SU-DHL-6 (cell line): Measurements from ENCODE around the gene CIB2.

Source experiments
- H2AFZ ChIP-seq: fragments of 200-600 bp; sonication (generic); 2 replicates; pipeline ENCODE4 v1.6.1; 2014; ENCODE audit warnings: low read depth, mild to moderate bottlenecking, moderate library complexity, mixed read lengths, antibody characterized with exemption, low read length; ENCODE audit not compliant: severe bottlenecking
- H3F3A ChIP-seq: fragments of 200-600 bp; shearing (Covaris generic); 2 replicates; pipeline ENCODE4 v1.6.0; 2016; ENCODE audit warnings: antibody characterized with exemption, mild to moderate bottlenecking; ENCODE audit not compliant: insufficient read depth
- H3K27ac ChIP-seq: fragments of 200-600 bp; sonication (generic); 2 replicates; pipeline ENCODE4 v1.5.1; 2016; ENCODE audit warnings: low read depth, mild to moderate bottlenecking, low read length, moderate library complexity, mixed read lengths
- H3K27me3 ChIP-seq: fragments of 200-600 bp; sonication (generic), shearing (Covaris generic); 2 replicates; pipeline ENCODE4 v1.6.0; 2014; ENCODE audit warnings: mild to moderate bottlenecking, low read length
- H3K36me3 ChIP-seq: fragments of 200-600 bp; sonication (generic); 2 replicates; pipeline ENCODE4 v1.6.1; 2014; ENCODE audit warnings: mild to moderate bottlenecking, low read length, mixed read lengths
- H3K4me2 ChIP-seq: fragments of 300-600, 200-600 bp; shearing (Covaris generic), sonication (generic); 2 replicates; pipeline ENCODE4 v1.6.0; 2014; ENCODE audit warnings: low read length, low read depth, mild to moderate bottlenecking; ENCODE audit not compliant: poor library complexity, severe bottlenecking
- H3K4me3 ChIP-seq: fragments of 200-600 bp; sonication (generic); 2 replicates; pipeline ENCODE4 v1.5.1; 2014; ENCODE audit warnings: antibody characterized with exemption, low read length, mild to moderate bottlenecking, mixed read lengths; ENCODE audit not compliant: insufficient read depth, poor library complexity, severe bottlenecking
- H3K79me2 ChIP-seq: fragments of 200-600 bp; sonication (generic); 2 replicates; pipeline ENCODE4 v1.6.1; 2014; ENCODE audit warnings: mild to moderate bottlenecking, low read length, moderate library complexity; ENCODE audit not compliant: insufficient read depth
- H3K9ac ChIP-seq: fragments of 200-600 bp; sonication (generic); 2 replicates; pipeline ENCODE4 v1.7.0; 2014; ENCODE audit warnings: mild to moderate bottlenecking, low read length
- H3K9me2 ChIP-seq: fragments of 200-600 bp; sonication (generic); replicated peaks from 2 replicates; pipeline ENCODE4 v1.6.1; 2014; ENCODE audit warnings: low read length; ENCODE audit not compliant: insufficient read depth
- H3K9me3 ChIP-seq: fragments of 200-600 bp; sonication (generic); 2 replicates; pipeline ENCODE4 v1.6.1; 2014; ENCODE audit warnings: low read length, mixed read lengths; ENCODE audit not compliant: insufficient read depth
- H4K20me1 ChIP-seq: fragments of 200-600 bp; sonication (generic); 2 replicates; pipeline ENCODE4 v1.6.1; 2014; ENCODE audit warnings: low read depth, mild to moderate bottlenecking, antibody characterized with exemption, low read length, moderate library complexity, mixed read lengths
- CTCF ChIP-seq: fragments of 200-600 bp; sonication (generic); IDR thresholded peaks from one replicate; pipeline ENCODE4 v1.5.1; 2017; ENCODE audit warnings: antibody characterized with exemption, mild to moderate bottlenecking, low read length, moderate library complexity; ENCODE audit not compliant: insufficient read depth, poor library complexity, severe bottlenecking
- EZH2phosphoT487 ChIP-seq: fragments of 200-600 bp; sonication (generic), shearing (Covaris generic); conservative IDR thresholded peaks from 2 replicates; pipeline ENCODE4 v1.6.1; 2018; ENCODE audit warnings: mild to moderate bottlenecking, antibody characterized with exemption, low read length, moderate library complexity, mixed read lengths

The CIB2 gene

GRCh38 chr15:78102211-78102610 lies 29.0 kb downstream of the CIB2 start:
- Histone ChIP-seq H3K27ac (no peak overlapping the region), H3K79me2 (no peaks in the 10 kb centered on the region), H3K4me2 (no peak overlapping the region), H3K27me3 (no peaks in the 10 kb centered on the region), H3F3A (no peaks in the 10 kb centered on the region), H2AFZ (no peak overlapping the region), H3K9ac (no peak overlapping the region), H3K4me3 (no peak overlapping the region), H3K36me3 (no peaks in the 10 kb centered on the region), H3K9me3 (no peaks in the 10 kb centered on the region), H3K9me2 (no peaks in the 10 kb centered on the region), H4K20me1 (no peaks in the 10 kb centered on the region)
- TF ChIP-seq EZH2phosphoT487 (no peak), CTCF (no peak)

- no peak overlapping the region for H2AFZ ChIP-seq
- no peaks in the 10 kb centered on the region for H3K9me2 ChIP-seq
- H3K27ac ChIP-seq: no peak overlapping the region
- TF ChIP-seq CTCF (no peak), EZH2phosphoT487 (no peak)
- no peak overlapping the region for H3K4me2 ChIP-seq
- no peaks in the 10 kb centered on the region for H3F3A ChIP-seq
- H3K9ac ChIP-seq: no peak overlapping the region
- H4K20me1 ChIP-seq: no peaks in the 10 kb centered on the region
- no peaks in the 10 kb centered on the region for H3K36me3 ChIP-seq
- no peaks in the 10 kb centered on the region for H3K27me3 ChIP-seq
- no peaks in the 10 kb centered on the region for H3K9me3 ChIP-seq
- no peaks in the 10 kb centered on the region for H3K79me2 ChIP-seq
- H3K4me3 ChIP-seq: no peak overlapping the region
Observed at GRCh38 chr15:78101423-78102105, 29.7 kb downstream of the CIB2 start.

DNA sequence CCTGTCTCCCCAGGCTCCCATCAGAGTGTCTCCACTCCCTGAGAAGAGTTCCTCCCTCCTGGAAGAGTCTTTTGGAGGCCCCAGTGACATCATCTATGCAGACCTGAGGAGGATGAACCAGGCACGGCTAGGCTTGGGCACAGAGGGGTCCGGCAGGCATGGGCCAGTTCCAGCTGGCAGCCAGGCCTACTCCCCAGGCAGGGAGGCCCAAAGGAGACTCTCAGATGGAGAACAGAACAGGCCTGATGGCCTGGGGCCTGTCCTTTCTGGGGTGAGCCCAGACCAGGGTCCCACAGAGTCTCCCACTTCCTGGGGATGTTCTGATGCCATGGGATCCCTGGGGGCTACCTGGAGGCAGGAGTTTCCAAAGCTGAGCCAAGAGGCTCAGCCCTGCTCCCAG lies 30.4 kb downstream of the CIB2 start:
- Histone ChIP-seq H3K4me3 (no peak overlapping the region), H2AFZ (no peak overlapping the region), H3K4me2 (no peak overlapping the region), H3K79me2 (no peaks in the 10 kb centered on the region), H3K9me2 (no peaks in the 10 kb centered on the region), H3F3A (no peaks in the 10 kb centered on the region), H3K27ac (no peak overlapping the region), H3K9ac (no peak overlapping the region), H4K20me1 (no peaks in the 10 kb centered on the region), H3K27me3 (no peaks in the 10 kb centered on the region), H3K36me3 (no peaks in the 10 kb centered on the region), H3K9me3 (no peaks in the 10 kb centered on the region)
- TF ChIP-seq EZH2phosphoT487 (no peak), CTCF (no peak)
